GM18909 (cell line): Measurements from ENCODE around the gene CALML6.
"Not testable (repeated sequence)": the region's sequence is repeated elsewhere in the genome, so short reads cannot be mapped to it uniquely, and the experiment has no call there.

Source experiments
- ATAC-seq: cut with Tn5 transposase; IDR thresholded peaks from one replicate; pipeline ENCODE4 v1.9.1; 2021; ENCODE audit warnings: mild to moderate bottlenecking; ENCODE audit not compliant: unreplicated experiment, poor library complexity

The CALML6 gene

GRCh38 chr1:1922956-1923833, 8.1 kb downstream of the CALML6 start:
- no peak for ATAC-seq

GRCh38 chr1:1924386-1924785, 9.3 kb downstream of the CALML6 start:
- no peak for ATAC-seq

- no peak for ATAC-seq
These were observed 9.8 kb downstream of the CALML6 start for GRCh38 chr1:1924849-1925248.

GRCh38 chr1:1925437-1926345, 10.6 kb downstream of the CALML6 start:
- ATAC-seq: no peak

GRCh38 chr1:1926346-1926811, 11.3 kb downstream of the CALML6 start:
- no peak for ATAC-seq

GRCh38 chr1:1926886-1927660, 12.0 kb downstream of the CALML6 start:
- ATAC-seq: no peak

- no peak for ATAC-seq
These were observed 12.7 kb downstream of the CALML6 start for GRCh38 chr1:1927751-1928150.

- ATAC-seq: no peak
These were observed 13.4 kb downstream of the CALML6 start for GRCh38 chr1:1928231-1929101.

GRCh38 chr1:1929102-1929638, 14.1 kb downstream of the CALML6 start:
- no peak for ATAC-seq

GRCh38 chr1:1929639-1930545, 14.8 kb downstream of the CALML6 start:
- ATAC-seq: no peak

- not testable (repeated sequence) for ATAC-seq
These were observed 19.8 kb downstream of the CALML6 start for GRCh38 chr1:1934848-1935247.

GRCh38 chr1:1937061-1937460, 22.0 kb downstream of the CALML6 start:
- no peak for ATAC-seq

GRCh38 chr1:1937549-1938275, 22.7 kb downstream of the CALML6 start:
- no peak for ATAC-seq

GRCh38 chr1:1938276-1938573, 23.2 kb downstream of the CALML6 start:
- ATAC-seq: no peak

- ATAC-seq: no peak
These were observed 23.7 kb downstream of the CALML6 start for GRCh38 chr1:1938613-1939295.

GRCh38 chr1:1939296-1940122, 24.4 kb downstream of the CALML6 start:
- ATAC-seq: no peak
